MM.1S (cell line): Measurements from ENCODE around the gene TSPO2.

Experiments used
- EZH2phosphoT487 ChIP-seq: fragments of 300-600 bp; sonication (generic); IDR thresholded peaks from 2 replicates; pipeline ENCODE4 v1.6.1; 2018; ENCODE audit warnings: antibody characterized with exemption, low read length
- TF ChIP-seq, protein P1 (sequence below): fragments of 300-600 bp; sonication (generic); IDR thresholded peaks from 2 replicates; pipeline ENCODE4 v1.5.1; 2016; ENCODE audit warnings: antibody characterized with exemption, low read length, mixed read lengths

- TF ChIP-seq, protein P1, sequence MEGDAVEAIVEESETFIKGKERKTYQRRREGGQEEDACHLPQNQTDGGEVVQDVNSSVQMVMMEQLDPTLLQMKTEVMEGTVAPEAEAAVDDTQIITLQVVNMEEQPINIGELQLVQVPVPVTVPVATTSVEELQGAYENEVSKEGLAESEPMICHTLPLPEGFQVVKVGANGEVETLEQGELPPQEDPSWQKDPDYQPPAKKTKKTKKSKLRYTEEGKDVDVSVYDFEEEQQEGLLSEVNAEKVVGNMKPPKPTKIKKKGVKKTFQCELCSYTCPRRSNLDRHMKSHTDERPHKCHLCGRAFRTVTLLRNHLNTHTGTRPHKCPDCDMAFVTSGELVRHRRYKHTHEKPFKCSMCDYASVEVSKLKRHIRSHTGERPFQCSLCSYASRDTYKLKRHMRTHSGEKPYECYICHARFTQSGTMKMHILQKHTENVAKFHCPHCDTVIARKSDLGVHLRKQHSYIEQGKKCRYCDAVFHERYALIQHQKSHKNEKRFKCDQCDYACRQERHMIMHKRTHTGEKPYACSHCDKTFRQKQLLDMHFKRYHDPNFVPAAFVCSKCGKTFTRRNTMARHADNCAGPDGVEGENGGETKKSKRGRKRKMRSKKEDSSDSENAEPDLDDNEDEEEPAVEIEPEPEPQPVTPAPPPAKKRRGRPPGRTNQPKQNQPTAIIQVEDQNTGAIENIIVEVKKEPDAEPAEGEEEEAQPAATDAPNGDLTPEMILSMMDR, result no peak
- no peak for TF ChIP-seq EZH2phosphoT487
Observed at GRCh38 chr6:41074692-41075436, 32.6 kb downstream of the TSPO2 start.
